BLaER1 (cell line): ENCODE data around the gene ZNF519.

Experiments used
- H3K27ac ChIP-seq: shearing (Covaris generic); formaldehyde crosslinking; 2 replicates; pipeline ENCODE4 v1.8.1; 2022
- H3K27me3 ChIP-seq: shearing (Covaris generic); formaldehyde crosslinking; 2 replicates; pipeline ENCODE4 v1.8.1; 2022
- H3K36me3 ChIP-seq: shearing (Covaris generic); formaldehyde crosslinking; 2 replicates; pipeline ENCODE4 v1.8.1; 2022
- H3K4me1 ChIP-seq: shearing (Covaris generic); formaldehyde crosslinking; 2 replicates; pipeline ENCODE4 v1.8.1; 2022
- H3K4me2 ChIP-seq: shearing (Covaris generic); formaldehyde crosslinking; 2 replicates; pipeline ENCODE4 v1.8.1; 2022
- H3K4me3 ChIP-seq: shearing (Covaris generic); formaldehyde crosslinking; 2 replicates; pipeline ENCODE4 v1.8.1; 2022
- H3K9ac ChIP-seq: shearing (Covaris generic); formaldehyde crosslinking; 2 replicates; pipeline ENCODE4 v1.8.1; 2022
- H3K9me3 ChIP-seq: shearing (Covaris generic); formaldehyde crosslinking; 2 replicates; pipeline ENCODE4 v1.8.1; 2022
- H4K20me1 ChIP-seq: shearing (Covaris generic); formaldehyde crosslinking; 2 replicates; pipeline ENCODE4 v1.8.1; 2022
- Cebpa-rat ChIP-seq: shearing (Covaris generic); IDR thresholded peaks from 2 replicates; pipeline ENCODE4 v1.8.1; 2022

ZNF519 gene

GRCh38 chr18:14085770-14086457 lies 46.3 kb downstream of the ZNF519 start:
- no peaks in the 10 kb centered on the region for H3K27me3 ChIP-seq
- H3K4me1 ChIP-seq: no peaks in the 10 kb centered on the region
- H3K9me3 ChIP-seq: no peaks in the 10 kb centered on the region
- H3K4me3 ChIP-seq: no peak overlapping the region
- no peak overlapping the region for H3K27ac ChIP-seq
- TF ChIP-seq Cebpa-rat: no peak
- H4K20me1 ChIP-seq: no peaks in the 10 kb centered on the region
- no peak overlapping the region for H3K9ac ChIP-seq
- H3K36me3 ChIP-seq: peaks cover 8% of the 10 kb centered on the region
- no peak overlapping the region for H3K4me2 ChIP-seq

- Histone ChIP-seq H4K20me1 (no peaks in the 10 kb centered on the region), H3K4me3 (no peak overlapping the region), H3K9ac (no peak overlapping the region), H3K4me1 (no peaks in the 10 kb centered on the region), H3K36me3 (peaks cover 44% of the 10 kb centered on the region), H3K4me2 (no peak overlapping the region), H3K9me3 (peaks cover 3% of the 10 kb centered on the region; the same call in 1 of the 2 replicates), H3K27ac (no peak overlapping the region), H3K27me3 (no peaks in the 10 kb centered on the region)
- TF ChIP-seq Cebpa-rat: no peak
Observed at GRCh38 chr18:14075196-14075595, 57.0 kb downstream of the ZNF519 start.

GRCh38 chr18:14074187-14074586 lies 58.0 kb downstream of the ZNF519 start:
- Histone ChIP-seq H3K9ac (no peak overlapping the region), H3K36me3 (peaks cover 44% of the 10 kb centered on the region), H3K27me3 (no peaks in the 10 kb centered on the region), H3K4me3 (no peak overlapping the region), H4K20me1 (no peaks in the 10 kb centered on the region), H3K4me1 (no peaks in the 10 kb centered on the region), H3K27ac (no peak overlapping the region), H3K4me2 (no peak overlapping the region), H3K9me3 (peaks cover 6% of the 10 kb centered on the region; the same call in 1 of the 2 replicates)
- no peak for TF ChIP-seq Cebpa-rat

GRCh38 chr18:14053661-14054060 lies 78.6 kb downstream of the ZNF519 start:
- peaks cover 24% of the 10 kb centered on the region for H3K9me3 ChIP-seq
- no peak overlapping the region for H3K9ac ChIP-seq
- no peaks in the 10 kb centered on the region for H3K27me3 ChIP-seq
- peaks cover 3% of the 10 kb centered on the region for H3K4me1 ChIP-seq
- H4K20me1 ChIP-seq: no peaks in the 10 kb centered on the region
- no peak overlapping the region for H3K4me2 ChIP-seq
- no peak for TF ChIP-seq Cebpa-rat
- H3K36me3 ChIP-seq: peaks cover 8% of the 10 kb centered on the region; the same call in 1 of the 2 replicates
- no peak overlapping the region for H3K27ac ChIP-seq
- H3K4me3 ChIP-seq: no peak overlapping the region
